Breast epithelium (tissue), 4 donors: Measurements from ENCODE around the gene JUND. TPM values are rescaled to one million over a fixed set of nuclear protein-coding genes. Genes with fewer than 3 reads are reported as not detected.
A peak's percentile ranks its signal among the peaks of the same experiment; 100 is the strongest.

Source experiments
- DNase-seq, 2 donors: peaks; one replicate each; pipeline ENCODE4 v3.0.0-alpha.2; 2019; ENCODE audit warnings: low spot score in 2 of 2
- H3K27ac ChIP-seq, 2 donors: fragments of 200-600 bp; sonication (generic) in 1 of 2; one replicate each; pipeline ENCODE4 v1.5.1; 2016 to 2019; ENCODE audit warnings: mild to moderate bottlenecking in 1 of 2
- H3K27me3 ChIP-seq, 2 donors: fragments of 200-600 bp; sonication (generic) in 1 of 2; one replicate each; pipeline versions ENCODE4 v1.5.1 to v1.6.0; 2017 to 2019; ENCODE audit warnings: control low read depth in 1 of 2, mild to moderate bottlenecking in 1 of 2
- H3K36me3 ChIP-seq: fragments of 200-600 bp; one replicate; pipeline ENCODE4 v1.5.1; 2019
- H3K4me1 ChIP-seq, 2 donors: fragments of 200-600 bp; sonication (generic); one replicate each; pipeline ENCODE4 v1.5.1; 2016 to 2019; ENCODE audit warnings: control low read depth in 1 of 2
- H3K4me3 ChIP-seq, 3 donors: fragments of 200-600 bp; sonication (generic); 1 replicate in 2 of 3; 2 replicates in 1 of 3; pipeline ENCODE4 v1.5.1; 2016 to 2019; ENCODE audit warnings: mild to moderate bottlenecking in 3 of 3, moderate library complexity in 2 of 3
- H3K9me3 ChIP-seq, 2 donors: fragments of 200-600 bp; sonication (generic) in 1 of 2; one replicate each; pipeline ENCODE4 v1.5.1; 2016 to 2019; ENCODE audit warnings: control low read depth in 1 of 2
- POLR2A ChIP-seq: fragments of 450-650 bp; IDR thresholded peaks from one replicate; pipeline ENCODE4 v1.6.1; 2016; ENCODE audit warnings: antibody characterized with exemption, mild to moderate bottlenecking, moderate library complexity
- POLR2AphosphoS5 ChIP-seq, 3 donors: sonication (generic); formaldehyde crosslinking; IDR thresholded peaks; one replicate each; pipeline ENCODE4 v1.6.1; 2017; ENCODE audit warnings: antibody characterized with exemption in 3 of 3
- intact Hi-C: fragments of 100-400 bp; cut with DNase I; formaldehyde crosslinking; loops from one replicate; pipeline ENCODE4 v1.15.1; 2023; ENCODE audit warnings: low total_unique reads
- total RNA-seq, 3 donors: library from RNA; depleted of rRNA; stranded (reverse); fragments of >200 nt; gene quantifications; one replicate each; pipeline ENCODE4 v1.1.0, GENCODE V29; 2016
- TF ChIP-seq, protein P1 (sequence below), 3 donors: fragments of 450-650 bp; IDR thresholded peaks; one replicate each; pipeline ENCODE4 v1.5.1; 2016 to 2017; ENCODE audit warnings: antibody characterized with exemption in 3 of 3, mild to moderate bottlenecking in 3 of 3, moderate library complexity in 3 of 3

JUND gene
- total RNA-seq, 3 donors from 2014 or later: 325 to 833 (median 602) TPM

DNA sequence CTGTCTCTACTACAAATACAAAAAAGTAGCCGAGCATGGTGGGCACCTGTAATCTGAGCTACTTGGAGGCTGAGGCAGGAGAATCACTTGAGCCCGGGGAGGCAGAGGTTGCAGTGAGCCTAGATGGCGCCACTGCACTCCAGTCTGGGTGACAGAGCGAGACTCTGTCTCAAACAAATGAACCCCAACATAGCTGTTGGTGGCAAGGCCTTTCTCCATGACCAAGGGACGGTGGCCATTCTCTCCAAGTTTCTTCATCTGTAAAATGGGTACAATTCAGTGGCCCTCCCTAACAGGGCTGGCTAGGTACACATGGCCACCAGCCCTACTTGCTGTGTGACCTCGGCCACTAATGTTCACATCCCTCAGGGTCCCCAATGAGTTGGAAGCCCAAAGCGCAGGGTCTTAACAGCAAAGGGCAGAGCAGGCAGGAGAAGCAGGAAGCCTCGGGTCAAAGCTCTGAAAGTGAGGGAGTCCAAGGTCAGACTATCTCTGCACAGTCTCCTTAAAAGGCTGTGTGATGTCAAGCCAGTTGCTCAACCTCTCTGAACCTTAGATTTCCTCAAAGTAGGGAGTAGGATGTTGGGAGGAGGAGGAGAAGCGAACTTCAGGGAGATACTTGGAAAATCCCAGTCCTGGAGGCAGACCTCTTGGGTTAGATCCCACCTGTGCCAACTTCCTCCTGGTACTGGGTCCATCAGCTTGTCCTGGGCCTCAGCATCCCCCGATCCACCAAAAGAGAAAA is 2.7 kb downstream of the JUND start:
- Histone ChIP-seq H3K27me3 (no peaks in the 10 kb centered on the region), H3K4me1 (peaks cover 14% of the 10 kb centered on the region in 2 donors), H3K4me3 (peak overlapping the region; percentile 95 to 98 (median 97)), H3K9me3 (no peaks in the 10 kb centered on the region), H3K36me3 (no peaks in the 10 kb centered on the region), H3K27ac (peak overlapping the region; percentile 100)
- peak in 2 of 3 donors; percentile 93 to 98 for TF ChIP-seq POLR2AphosphoS5 (IDR thresholded peaks at IDR 0.05)
- TF ChIP-seq, protein P1, sequence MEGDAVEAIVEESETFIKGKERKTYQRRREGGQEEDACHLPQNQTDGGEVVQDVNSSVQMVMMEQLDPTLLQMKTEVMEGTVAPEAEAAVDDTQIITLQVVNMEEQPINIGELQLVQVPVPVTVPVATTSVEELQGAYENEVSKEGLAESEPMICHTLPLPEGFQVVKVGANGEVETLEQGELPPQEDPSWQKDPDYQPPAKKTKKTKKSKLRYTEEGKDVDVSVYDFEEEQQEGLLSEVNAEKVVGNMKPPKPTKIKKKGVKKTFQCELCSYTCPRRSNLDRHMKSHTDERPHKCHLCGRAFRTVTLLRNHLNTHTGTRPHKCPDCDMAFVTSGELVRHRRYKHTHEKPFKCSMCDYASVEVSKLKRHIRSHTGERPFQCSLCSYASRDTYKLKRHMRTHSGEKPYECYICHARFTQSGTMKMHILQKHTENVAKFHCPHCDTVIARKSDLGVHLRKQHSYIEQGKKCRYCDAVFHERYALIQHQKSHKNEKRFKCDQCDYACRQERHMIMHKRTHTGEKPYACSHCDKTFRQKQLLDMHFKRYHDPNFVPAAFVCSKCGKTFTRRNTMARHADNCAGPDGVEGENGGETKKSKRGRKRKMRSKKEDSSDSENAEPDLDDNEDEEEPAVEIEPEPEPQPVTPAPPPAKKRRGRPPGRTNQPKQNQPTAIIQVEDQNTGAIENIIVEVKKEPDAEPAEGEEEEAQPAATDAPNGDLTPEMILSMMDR (IDR thresholded peaks at IDR 0.05): no peak
- peak in 1 of 2 donors; percentile 76 for DNase-seq
- intact Hi-C loops: no loop called here

DNA sequence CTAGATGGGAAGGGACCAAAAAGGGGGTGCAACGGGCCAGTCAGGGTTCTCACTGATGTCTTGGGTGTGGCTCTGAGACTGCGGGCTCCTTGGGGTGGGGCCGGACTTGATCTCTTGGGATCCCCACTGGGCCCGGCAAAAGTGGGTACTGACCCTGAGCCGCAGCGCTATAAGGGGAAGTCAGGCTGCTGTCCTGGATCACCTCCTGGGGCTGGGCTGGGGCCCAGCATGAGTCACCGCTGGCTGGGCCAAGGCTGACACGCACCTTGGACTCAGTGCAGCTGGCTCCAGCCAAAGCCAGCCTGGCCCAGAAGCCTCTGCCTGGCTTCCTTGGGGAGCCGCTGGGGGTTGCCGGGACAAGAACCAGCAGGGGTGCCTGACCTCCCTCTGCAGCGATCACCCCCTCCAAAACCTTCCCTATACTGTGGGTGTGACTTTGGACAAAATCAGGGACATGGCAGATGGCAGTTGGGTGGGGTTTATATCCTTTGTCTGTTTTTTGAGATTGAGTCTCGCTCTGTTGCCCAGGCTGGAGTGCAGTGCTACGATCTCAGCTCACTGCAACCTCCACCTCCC is 6.6 kb downstream of the JUND start:
- Histone ChIP-seq H3K4me3 (peak overlapping the region; percentile 1 to 50 (median 7)), H3K4me1 (peaks cover 14% of the 10 kb centered on the region in 2 donors), H3K9me3 (no peaks in the 10 kb centered on the region), H3K36me3 (no peaks in the 10 kb centered on the region), H3K27me3 (no peaks in the 10 kb centered on the region), H3K27ac (peak overlapping the region; percentile 85 to 87)
- intact Hi-C loops: no loop called here
- TF ChIP-seq, protein P1 (IDR thresholded peaks at IDR 0.05): peak in 1 of 3 donors; percentile 18
- TF ChIP-seq POLR2A (peak; percentile 15), POLR2AphosphoS5 (IDR thresholded peaks at IDR 0.05) (peak; percentile 36 to 98 (median 68))
- DNase-seq: peak; percentile 84 to 89

DNA sequence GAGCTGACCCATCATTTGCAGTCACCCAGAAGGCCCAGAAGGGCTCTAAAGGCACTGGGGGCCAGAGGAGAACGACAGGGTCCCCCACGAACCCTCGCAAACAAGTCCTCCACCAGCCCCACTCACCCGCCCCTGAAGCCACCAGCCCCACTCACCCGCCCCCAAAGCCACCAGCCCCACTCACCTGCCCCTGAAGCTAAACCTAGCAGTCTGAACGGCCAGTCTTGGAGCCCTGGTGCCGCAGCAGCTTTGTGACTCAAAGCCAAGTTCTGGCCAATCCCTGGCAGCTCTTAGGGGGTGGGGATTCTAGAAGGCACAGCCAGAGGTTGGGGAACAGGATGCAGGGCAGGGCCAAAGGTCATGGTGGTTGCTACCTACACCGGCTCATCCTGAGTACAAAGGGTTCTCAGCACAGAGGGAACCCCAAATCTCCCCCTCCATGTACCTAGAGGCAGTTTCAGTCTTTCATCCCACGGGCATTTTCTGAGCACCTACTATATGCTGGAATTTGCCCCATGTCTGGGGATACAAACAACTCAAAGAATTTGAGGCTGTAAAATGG is 7.1 kb downstream of the JUND start, which contains the start of gene IQCN:
Gene IQCN, minus strand, starts transcription at position 234 of the 562 bp plus-strand sequence. CDS start 4,974 bp downstream, outside the sequence.
- Histone ChIP-seq H3K4me1 (peaks cover 14% of the 10 kb centered on the region in 2 donors), H3K27me3 (no peaks in the 10 kb centered on the region), H3K36me3 (no peaks in the 10 kb centered on the region), H3K4me3 (peak within 1 kb of the TSS; percentile 1 to 50 (median 7)), H3K9me3 (no peaks in the 10 kb centered on the region), H3K27ac (peak within 1 kb of the TSS; percentile 85 to 87)
- peak in 1 of 2 donors; percentile 61 for DNase-seq
- TF ChIP-seq, protein P1 (IDR thresholded peaks at IDR 0.05): no peak
- peak in 1 of 3 donors; percentile 61 for TF ChIP-seq POLR2AphosphoS5 (IDR thresholded peaks at IDR 0.05)
- no peak for TF ChIP-seq POLR2A
- intact Hi-C loops: no loop called here

DNA sequence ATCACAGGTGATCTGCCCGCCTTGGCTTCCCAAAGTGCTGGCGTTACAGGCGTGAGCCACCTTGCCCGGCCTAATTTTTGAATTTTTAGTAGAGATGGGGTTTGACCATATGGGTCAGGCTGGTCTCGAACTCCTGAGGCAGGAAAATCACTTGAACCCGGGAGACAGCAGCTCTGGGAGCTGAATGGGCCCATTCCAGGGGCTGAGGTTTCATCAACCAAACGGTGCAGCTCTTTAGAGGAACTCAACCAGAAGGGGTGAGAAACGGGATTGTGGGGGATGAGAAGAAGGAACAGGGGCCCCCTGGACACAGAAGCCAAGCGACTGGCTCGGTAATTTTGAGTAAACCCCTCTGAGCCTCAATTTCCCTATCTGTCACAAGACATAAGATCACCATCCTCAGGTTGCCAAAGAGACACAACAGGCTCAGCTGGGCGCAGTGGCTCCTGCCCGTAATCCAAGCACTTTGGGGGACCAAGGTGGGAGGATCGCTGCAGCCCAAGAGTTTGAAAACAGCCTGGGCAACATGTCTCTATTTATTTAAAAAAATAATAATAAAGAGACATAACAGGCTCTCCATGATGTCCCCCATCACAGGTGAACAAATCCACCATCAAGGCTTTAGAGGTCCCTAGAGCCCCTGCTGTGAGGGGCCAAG is 7.7 kb downstream of the JUND start:
- Histone ChIP-seq H3K9me3 (no peaks in the 10 kb centered on the region), H3K36me3 (no peaks in the 10 kb centered on the region), H3K4me1 (peaks cover 14% of the 10 kb centered on the region in 2 donors), H3K27me3 (no peaks in the 10 kb centered on the region), H3K27ac (peak overlapping the region; percentile 85 to 87), H3K4me3 (no peak overlapping the region)
- TF ChIP-seq POLR2AphosphoS5 (IDR thresholded peaks at IDR 0.05): peak in 1 of 3 donors; percentile 58
- TF ChIP-seq, protein P1 (IDR thresholded peaks at IDR 0.05): no peak
- no peak for DNase-seq
- intact Hi-C loops: no loop called here
